ENCODE data around the gene PCBP3.

Gene PCBP3

DNA sequence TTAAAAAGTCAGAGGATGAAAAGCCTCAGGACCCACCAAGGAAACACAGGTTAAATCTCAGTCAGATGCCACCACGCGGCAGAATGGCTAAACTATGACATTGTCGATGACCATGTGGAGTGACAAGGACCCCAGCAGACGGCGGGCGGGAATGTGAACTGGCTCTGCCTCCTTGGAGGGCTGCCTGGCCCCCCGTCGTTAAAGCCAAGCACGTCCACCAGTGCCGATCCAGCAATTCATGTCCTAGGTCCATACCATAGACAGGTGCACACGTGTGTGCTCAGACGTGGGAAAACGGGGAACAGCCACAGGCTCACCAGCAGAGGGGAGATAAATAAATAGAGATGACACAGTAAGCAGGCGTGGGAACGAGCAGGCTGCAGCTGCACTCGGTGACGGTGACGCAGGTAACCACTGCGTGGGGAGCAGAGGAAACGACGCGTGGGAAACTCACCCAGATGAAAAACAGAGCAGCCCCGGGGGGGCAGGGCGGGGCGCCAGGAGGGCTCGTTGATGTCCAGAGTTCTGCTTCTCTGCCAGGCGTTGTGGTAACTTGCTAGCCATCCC is 28.3 kb upstream of the PCBP3 start:
- no peaks in the 10 kb centered on the region for H3K9me2 ChIP-seq (replicated peaks; ENCODE audit: insufficient read depth, low read length)
- no peaks in the 10 kb centered on the region for H3K36me3 ChIP-seq (replicated peaks; ENCODE audit: insufficient read depth, low read length)
- no peak overlapping the region for H3K4me3 ChIP-seq (ENCODE audit: low read length)
- peaks cover 93% of the 10 kb centered on the region for H3K27me3 ChIP-seq (replicated peaks; ENCODE audit: insufficient read depth, low read length)
- no peak overlapping the region for H3K9ac ChIP-seq (ENCODE audit: low read length)
- H3F3A ChIP-seq (ENCODE audit: insufficient read depth, low read length) = no peaks in the 10 kb centered on the region
- DNase-seq = no peak
- no peaks in the 10 kb centered on the region for H4K20me1 ChIP-seq (ENCODE audit: insufficient read depth, low read length)
- no peak overlapping the region for H2AFZ ChIP-seq (ENCODE audit: low read length)
- no peaks in the 10 kb centered on the region for H3K4me1 ChIP-seq (ENCODE audit: low read length)
- no peaks in the 10 kb centered on the region for H3K79me2 ChIP-seq (ENCODE audit: low read length)
- no peak for TF ChIP-seq EZH2 (optimal IDR thresholded peaks at IDR 0.05; ENCODE audit: low read depth, low read length)
- no peak for TF ChIP-seq EZH2phosphoT487 (IDR thresholded peaks at IDR 0.05; ENCODE audit: low read length)
- TF ChIP-seq, protein P1, sequence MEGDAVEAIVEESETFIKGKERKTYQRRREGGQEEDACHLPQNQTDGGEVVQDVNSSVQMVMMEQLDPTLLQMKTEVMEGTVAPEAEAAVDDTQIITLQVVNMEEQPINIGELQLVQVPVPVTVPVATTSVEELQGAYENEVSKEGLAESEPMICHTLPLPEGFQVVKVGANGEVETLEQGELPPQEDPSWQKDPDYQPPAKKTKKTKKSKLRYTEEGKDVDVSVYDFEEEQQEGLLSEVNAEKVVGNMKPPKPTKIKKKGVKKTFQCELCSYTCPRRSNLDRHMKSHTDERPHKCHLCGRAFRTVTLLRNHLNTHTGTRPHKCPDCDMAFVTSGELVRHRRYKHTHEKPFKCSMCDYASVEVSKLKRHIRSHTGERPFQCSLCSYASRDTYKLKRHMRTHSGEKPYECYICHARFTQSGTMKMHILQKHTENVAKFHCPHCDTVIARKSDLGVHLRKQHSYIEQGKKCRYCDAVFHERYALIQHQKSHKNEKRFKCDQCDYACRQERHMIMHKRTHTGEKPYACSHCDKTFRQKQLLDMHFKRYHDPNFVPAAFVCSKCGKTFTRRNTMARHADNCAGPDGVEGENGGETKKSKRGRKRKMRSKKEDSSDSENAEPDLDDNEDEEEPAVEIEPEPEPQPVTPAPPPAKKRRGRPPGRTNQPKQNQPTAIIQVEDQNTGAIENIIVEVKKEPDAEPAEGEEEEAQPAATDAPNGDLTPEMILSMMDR (IDR thresholded peaks at IDR 0.05; ENCODE audit: low read length) = no peak
- no peaks in the 10 kb centered on the region for H3K9me3 ChIP-seq (replicated peaks; ENCODE audit: insufficient read depth, low read length)
- no peak overlapping the region for H3K27ac ChIP-seq (ENCODE audit: low read length)
- H3K4me2 ChIP-seq (ENCODE audit: low read depth, low read length) = no peak overlapping the region

DNA sequence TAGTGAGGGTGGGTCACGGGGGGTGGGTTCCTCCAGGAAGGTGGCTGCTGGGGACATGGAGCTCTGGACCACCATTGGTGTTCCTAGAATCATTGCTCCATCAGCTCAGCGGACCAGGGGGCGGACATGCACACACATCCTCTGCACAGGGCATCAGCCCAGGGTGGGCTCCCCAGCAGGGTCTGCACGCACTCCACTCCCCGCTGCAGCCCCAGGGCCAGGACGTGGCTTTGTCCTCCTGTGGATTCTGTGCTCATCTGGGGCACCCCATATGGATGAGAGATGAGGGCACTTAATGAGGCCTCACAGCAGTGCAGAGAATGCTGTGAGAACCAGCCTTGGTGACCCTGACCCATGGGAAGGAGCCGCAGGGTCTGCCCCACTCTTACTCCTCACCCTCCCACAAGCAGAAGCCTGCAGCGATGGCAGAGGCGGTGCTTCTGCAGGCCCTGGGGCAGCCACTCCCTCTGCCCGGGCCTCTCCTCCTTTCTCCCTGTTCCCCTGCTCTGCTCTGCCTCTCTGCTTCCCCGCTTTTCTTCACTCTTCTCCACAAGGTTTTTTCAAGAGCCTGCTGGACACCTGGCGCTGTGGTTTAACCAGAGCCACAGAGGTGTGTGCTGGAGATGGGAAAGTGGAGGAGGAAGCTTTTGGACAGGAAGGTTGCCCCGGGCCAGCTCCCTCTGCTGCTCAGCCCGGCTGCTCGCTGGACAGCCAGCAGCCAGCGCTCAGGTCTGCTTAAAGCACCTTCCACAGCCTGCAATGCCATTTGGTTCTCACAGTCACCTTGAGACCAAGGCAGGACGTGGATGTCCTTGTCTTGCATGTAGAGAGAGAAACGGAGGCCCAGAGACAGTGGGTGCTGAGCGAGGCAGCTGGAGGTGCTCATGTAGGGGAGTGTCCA is 26.3 kb upstream of the PCBP3 start:
- H3F3A ChIP-seq (ENCODE audit: insufficient read depth, low read length) = no peaks in the 10 kb centered on the region
- no peaks in the 10 kb centered on the region for H3K79me2 ChIP-seq (ENCODE audit: low read length)
- TF ChIP-seq EZH2 (optimal IDR thresholded peaks at IDR 0.05; ENCODE audit: low read depth, low read length) (no peak), EZH2phosphoT487 (IDR thresholded peaks at IDR 0.05; ENCODE audit: low read length) (no peak)
- TF ChIP-seq, protein P1 (IDR thresholded peaks at IDR 0.05; ENCODE audit: low read length) = no peak
- H3K36me3 ChIP-seq (replicated peaks; ENCODE audit: insufficient read depth, low read length) = no peaks in the 10 kb centered on the region
- H3K4me3 ChIP-seq (ENCODE audit: low read length) = no peak overlapping the region
- no peaks in the 10 kb centered on the region for H3K9me2 ChIP-seq (replicated peaks; ENCODE audit: insufficient read depth, low read length)
- H3K4me2 ChIP-seq (ENCODE audit: low read depth, low read length) = no peak overlapping the region
- peaks cover 89% of the 10 kb centered on the region for H3K27me3 ChIP-seq (replicated peaks; ENCODE audit: insufficient read depth, low read length)
- no peak overlapping the region for H3K27ac ChIP-seq (ENCODE audit: low read length)
- H2AFZ ChIP-seq (ENCODE audit: low read length) = no peak overlapping the region
- H4K20me1 ChIP-seq (ENCODE audit: insufficient read depth, low read length) = no peaks in the 10 kb centered on the region
- no peaks in the 10 kb centered on the region for H3K9me3 ChIP-seq (replicated peaks; ENCODE audit: insufficient read depth, low read length)
- no peak for DNase-seq
- no peak overlapping the region for H3K9ac ChIP-seq (ENCODE audit: low read length)
- H3K4me1 ChIP-seq (ENCODE audit: low read length) = no peaks in the 10 kb centered on the region

DNA sequence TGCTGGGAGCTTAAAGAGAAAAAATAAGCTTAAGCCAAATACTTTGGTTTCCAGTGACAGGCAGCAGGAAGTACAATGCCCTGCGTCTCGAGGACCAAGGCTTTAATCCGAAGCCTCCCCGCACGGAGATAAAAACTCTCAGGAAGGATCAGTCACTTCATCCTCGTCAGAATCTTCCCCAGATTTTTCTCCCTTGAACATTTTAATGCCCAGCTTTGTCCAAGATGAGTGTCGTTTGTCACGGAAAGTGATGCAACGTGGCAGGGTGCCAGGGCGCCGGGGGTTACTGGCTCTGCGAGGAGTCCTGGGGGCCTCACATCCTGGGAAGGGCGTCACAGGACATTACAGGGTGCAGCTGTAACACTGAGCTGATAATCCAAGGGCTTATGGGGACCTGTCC is 25.2 kb upstream of the PCBP3 start:
- Histone ChIP-seq H3K36me3 (replicated peaks; ENCODE audit: insufficient read depth, low read length) (no peaks in the 10 kb centered on the region), H2AFZ (ENCODE audit: low read length) (no peak overlapping the region), H3K9me2 (replicated peaks; ENCODE audit: insufficient read depth, low read length) (no peaks in the 10 kb centered on the region), H3K4me2 (ENCODE audit: low read depth, low read length) (no peak overlapping the region), H3K9me3 (replicated peaks; ENCODE audit: insufficient read depth, low read length) (no peaks in the 10 kb centered on the region), H3K4me3 (ENCODE audit: low read length) (no peak overlapping the region), H3K27ac (ENCODE audit: low read length) (no peak overlapping the region), H3K4me1 (ENCODE audit: low read length) (no peaks in the 10 kb centered on the region), H3K79me2 (ENCODE audit: low read length) (no peaks in the 10 kb centered on the region), H3F3A (ENCODE audit: insufficient read depth, low read length) (no peaks in the 10 kb centered on the region), H3K9ac (ENCODE audit: low read length) (no peak overlapping the region), H4K20me1 (ENCODE audit: insufficient read depth, low read length) (no peaks in the 10 kb centered on the region), H3K27me3 (replicated peaks; ENCODE audit: insufficient read depth, low read length) (peaks cover 92% of the 10 kb centered on the region)
- DNase-seq = no peak
- TF ChIP-seq, protein P1 (IDR thresholded peaks at IDR 0.05; ENCODE audit: low read length) = no peak
- TF ChIP-seq EZH2 (optimal IDR thresholded peaks at IDR 0.05; ENCODE audit: low read depth, low read length) (no peak), EZH2phosphoT487 (IDR thresholded peaks at IDR 0.05; ENCODE audit: low read length) (no peak)

Measured in MM.1S (cell line).